Loucy (cell line): ENCODE data around the gene PRKCZ.

Experiments
- EZH2phosphoT487 ChIP-seq: fragments of 200-600 bp; IDR thresholded peaks from 2 replicates; pipeline ENCODE4 v1.6.1; 2018; ENCODE audit warnings: antibody characterized with exemption, mild to moderate bottlenecking, moderate library complexity, borderline replicate concordance
- TF ChIP-seq, protein P1 (sequence below): fragments of 200-600 bp; sonication (generic); conservative IDR thresholded peaks from 2 replicates; pipeline ENCODE4 v1.5.1; 2014; ENCODE audit warnings: mild to moderate bottlenecking, antibody characterized with exemption, low read length

DNA sequence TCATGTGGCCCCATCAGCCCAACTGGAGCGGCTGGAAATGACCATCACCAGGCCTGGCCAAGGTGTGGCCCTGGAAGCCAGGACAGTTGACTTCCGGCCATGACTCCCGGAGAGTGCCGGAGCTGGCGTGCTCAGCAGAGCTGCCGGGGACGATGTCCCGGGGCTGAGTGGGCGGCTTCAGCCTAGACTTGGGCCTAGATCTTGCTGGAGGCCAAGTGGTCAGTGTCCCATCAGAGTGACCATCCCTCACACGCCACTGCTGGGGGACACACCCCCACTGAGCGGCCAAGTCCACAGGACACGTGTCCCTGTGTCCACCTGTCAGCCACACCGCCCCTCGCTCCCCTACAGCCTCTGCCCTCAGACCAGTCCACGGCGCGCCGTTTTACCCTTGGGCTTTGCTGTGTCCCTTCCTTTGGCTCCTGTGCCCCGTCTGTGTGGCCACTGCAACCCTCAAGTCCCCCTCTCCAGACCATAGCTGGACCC, 140.3 kb downstream of the PRKCZ start:
- TF ChIP-seq, protein P1, sequence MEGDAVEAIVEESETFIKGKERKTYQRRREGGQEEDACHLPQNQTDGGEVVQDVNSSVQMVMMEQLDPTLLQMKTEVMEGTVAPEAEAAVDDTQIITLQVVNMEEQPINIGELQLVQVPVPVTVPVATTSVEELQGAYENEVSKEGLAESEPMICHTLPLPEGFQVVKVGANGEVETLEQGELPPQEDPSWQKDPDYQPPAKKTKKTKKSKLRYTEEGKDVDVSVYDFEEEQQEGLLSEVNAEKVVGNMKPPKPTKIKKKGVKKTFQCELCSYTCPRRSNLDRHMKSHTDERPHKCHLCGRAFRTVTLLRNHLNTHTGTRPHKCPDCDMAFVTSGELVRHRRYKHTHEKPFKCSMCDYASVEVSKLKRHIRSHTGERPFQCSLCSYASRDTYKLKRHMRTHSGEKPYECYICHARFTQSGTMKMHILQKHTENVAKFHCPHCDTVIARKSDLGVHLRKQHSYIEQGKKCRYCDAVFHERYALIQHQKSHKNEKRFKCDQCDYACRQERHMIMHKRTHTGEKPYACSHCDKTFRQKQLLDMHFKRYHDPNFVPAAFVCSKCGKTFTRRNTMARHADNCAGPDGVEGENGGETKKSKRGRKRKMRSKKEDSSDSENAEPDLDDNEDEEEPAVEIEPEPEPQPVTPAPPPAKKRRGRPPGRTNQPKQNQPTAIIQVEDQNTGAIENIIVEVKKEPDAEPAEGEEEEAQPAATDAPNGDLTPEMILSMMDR = no peak
- no peak for TF ChIP-seq EZH2phosphoT487
